Liver (tissue), 3 donors: ENCODE measurements around the gene HOXB3.

Source experiments
- CTCF ChIP-seq: fragments of 150-350 bp; IDR thresholded peaks from 2 replicates; pipeline ENCODE4 v1.5.1; 2017; ENCODE audit warnings: improper control_type of control experiment, low read depth, low read length; ENCODE audit not compliant: missing input control
- EGR1 ChIP-seq, 2 donors: IDR thresholded peaks; 2 replicates each; pipeline ENCODE4 v1.6.1; 2016 to 2018; ENCODE audit warnings: antibody characterized with exemption in 2 of 2, low read depth in 2 of 2
- GABPA ChIP-seq, 2 donors: IDR thresholded peaks in 1 of 2; conservative IDR thresholded peaks in 1 of 2; 2 replicates each; pipeline ENCODE4 v1.6.1; 2016; ENCODE audit warnings: antibody characterized with exemption in 2 of 2, mild to moderate bottlenecking in 1 of 2, moderate library complexity in 1 of 2
- HNF4A ChIP-seq, 2 donors: conservative IDR thresholded peaks; 2 replicates each; pipeline ENCODE4 v1.6.1; 2016; ENCODE audit warnings: antibody characterized with exemption in 2 of 2, mild to moderate bottlenecking in 2 of 2
- JUND ChIP-seq, 2 donors: IDR thresholded peaks; 2 replicates each; pipeline ENCODE4 v1.6.1; 2016; ENCODE audit warnings: antibody characterized with exemption in 2 of 2
- NR2F2 ChIP-seq: IDR thresholded peaks from 2 replicates; pipeline ENCODE4 v1.6.1; 2016; ENCODE audit warnings: antibody characterized with exemption
- RAD21 ChIP-seq, 2 donors: IDR thresholded peaks; 2 replicates each; pipeline ENCODE4 v1.6.1; 2016; ENCODE audit warnings: antibody characterized with exemption in 2 of 2, mild to moderate bottlenecking in 2 of 2
- RXRA ChIP-seq, 2 donors: IDR thresholded peaks; 2 replicates each; pipeline ENCODE4 v1.6.1; 2017 to 2018; ENCODE audit warnings: antibody characterized with exemption in 2 of 2, mild to moderate bottlenecking in 1 of 2
- SP1 ChIP-seq: IDR thresholded peaks from 2 replicates; pipeline ENCODE4 v1.6.1; 2018; ENCODE audit warnings: antibody characterized with exemption, mild to moderate bottlenecking
- YY1 ChIP-seq: IDR thresholded peaks from 2 replicates; pipeline ENCODE4 v1.6.1; 2016; ENCODE audit warnings: antibody characterized with exemption, mild to moderate bottlenecking
- ZBTB33 ChIP-seq: IDR thresholded peaks from 2 replicates; pipeline ENCODE4 v1.6.1; 2016; ENCODE audit warnings: antibody characterized with exemption
- TF ChIP-seq, protein P1 (sequence below): IDR thresholded peaks from 2 replicates; pipeline ENCODE4 v1.6.1; 2016; ENCODE audit warnings: antibody characterized with exemption
- TF ChIP-seq, protein P2 (sequence below): IDR thresholded peaks from 2 replicates; pipeline ENCODE4 v1.6.1; 2016; ENCODE audit warnings: antibody characterized with exemption, mild to moderate bottlenecking
- TF ChIP-seq, protein P3 (sequence below): IDR thresholded peaks from 2 replicates; pipeline ENCODE4 v1.6.1; 2016; ENCODE audit warnings: antibody characterized with exemption
- donor health status: healthy.
- donor health status: healthy.

DNA sequence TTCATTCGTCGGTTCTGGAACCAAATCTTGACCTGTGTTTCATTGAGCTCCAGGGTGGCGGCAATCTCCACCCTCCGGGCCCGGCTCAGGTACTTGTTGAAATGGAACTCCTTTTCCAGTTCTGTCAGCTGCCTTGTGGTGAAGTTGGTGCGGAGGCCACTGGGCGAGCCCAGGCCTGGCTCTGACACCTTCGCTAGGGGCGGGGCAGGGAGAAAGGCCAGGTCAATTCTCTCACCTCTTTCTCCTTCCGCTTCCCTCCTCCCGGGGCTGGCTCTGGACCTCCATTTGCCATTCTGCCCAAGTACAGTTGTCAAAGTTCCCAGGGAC, 60.4 kb downstream of the HOXB3 start:
- TF ChIP-seq, protein P1, sequence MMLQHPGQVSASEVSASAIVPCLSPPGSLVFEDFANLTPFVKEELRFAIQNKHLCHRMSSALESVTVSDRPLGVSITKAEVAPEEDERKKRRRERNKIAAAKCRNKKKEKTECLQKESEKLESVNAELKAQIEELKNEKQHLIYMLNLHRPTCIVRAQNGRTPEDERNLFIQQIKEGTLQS, result no peak
- TF ChIP-seq CTCF, result no peak
- no peak for TF ChIP-seq RXRA (IDR thresholded peaks at IDR 0.05)
- no peak for TF ChIP-seq ZBTB33
- TF ChIP-seq NR2F2, result no peak
- no peak for TF ChIP-seq GABPA (IDR thresholded peaks at IDR 0.05 in 1 of 2, conservative IDR thresholded peaks at IDR 0.05 in 1 of 2)
- TF ChIP-seq YY1, result no peak
- no peak for TF ChIP-seq SP1
- TF ChIP-seq HNF4A (conservative IDR thresholded peaks at IDR 0.05), result no peak
- TF ChIP-seq RAD21 (IDR thresholded peaks at IDR 0.05), result no peak
- no peak for TF ChIP-seq EGR1 (IDR thresholded peaks at IDR 0.05; ENCODE audit: low read depth in 2 of 2)
- TF ChIP-seq JUND (IDR thresholded peaks at IDR 0.05), result no peak
- TF ChIP-seq, protein P2, sequence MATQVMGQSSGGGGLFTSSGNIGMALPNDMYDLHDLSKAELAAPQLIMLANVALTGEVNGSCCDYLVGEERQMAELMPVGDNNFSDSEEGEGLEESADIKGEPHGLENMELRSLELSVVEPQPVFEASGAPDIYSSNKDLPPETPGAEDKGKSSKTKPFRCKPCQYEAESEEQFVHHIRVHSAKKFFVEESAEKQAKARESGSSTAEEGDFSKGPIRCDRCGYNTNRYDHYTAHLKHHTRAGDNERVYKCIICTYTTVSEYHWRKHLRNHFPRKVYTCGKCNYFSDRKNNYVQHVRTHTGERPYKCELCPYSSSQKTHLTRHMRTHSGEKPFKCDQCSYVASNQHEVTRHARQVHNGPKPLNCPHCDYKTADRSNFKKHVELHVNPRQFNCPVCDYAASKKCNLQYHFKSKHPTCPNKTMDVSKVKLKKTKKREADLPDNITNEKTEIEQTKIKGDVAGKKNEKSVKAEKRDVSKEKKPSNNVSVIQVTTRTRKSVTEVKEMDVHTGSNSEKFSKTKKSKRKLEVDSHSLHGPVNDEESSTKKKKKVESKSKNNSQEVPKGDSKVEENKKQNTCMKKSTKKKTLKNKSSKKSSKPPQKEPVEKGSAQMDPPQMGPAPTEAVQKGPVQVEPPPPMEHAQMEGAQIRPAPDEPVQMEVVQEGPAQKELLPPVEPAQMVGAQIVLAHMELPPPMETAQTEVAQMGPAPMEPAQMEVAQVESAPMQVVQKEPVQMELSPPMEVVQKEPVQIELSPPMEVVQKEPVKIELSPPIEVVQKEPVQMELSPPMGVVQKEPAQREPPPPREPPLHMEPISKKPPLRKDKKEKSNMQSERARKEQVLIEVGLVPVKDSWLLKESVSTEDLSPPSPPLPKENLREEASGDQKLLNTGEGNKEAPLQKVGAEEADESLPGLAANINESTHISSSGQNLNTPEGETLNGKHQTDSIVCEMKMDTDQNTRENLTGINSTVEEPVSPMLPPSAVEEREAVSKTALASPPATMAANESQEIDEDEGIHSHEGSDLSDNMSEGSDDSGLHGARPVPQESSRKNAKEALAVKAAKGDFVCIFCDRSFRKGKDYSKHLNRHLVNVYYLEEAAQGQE, result no peak
- TF ChIP-seq, protein P3, sequence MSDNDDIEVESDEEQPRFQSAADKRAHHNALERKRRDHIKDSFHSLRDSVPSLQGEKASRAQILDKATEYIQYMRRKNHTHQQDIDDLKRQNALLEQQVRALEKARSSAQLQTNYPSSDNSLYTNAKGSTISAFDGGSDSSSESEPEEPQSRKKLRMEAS, result no peak
